ENCODE data around the gene AP4E1.

- no peak for TF ChIP-seq CTCF (conservative IDR thresholded peaks at IDR 0.05; ENCODE audit: low read depth, low read length)
- TF ChIP-seq, protein P1, sequence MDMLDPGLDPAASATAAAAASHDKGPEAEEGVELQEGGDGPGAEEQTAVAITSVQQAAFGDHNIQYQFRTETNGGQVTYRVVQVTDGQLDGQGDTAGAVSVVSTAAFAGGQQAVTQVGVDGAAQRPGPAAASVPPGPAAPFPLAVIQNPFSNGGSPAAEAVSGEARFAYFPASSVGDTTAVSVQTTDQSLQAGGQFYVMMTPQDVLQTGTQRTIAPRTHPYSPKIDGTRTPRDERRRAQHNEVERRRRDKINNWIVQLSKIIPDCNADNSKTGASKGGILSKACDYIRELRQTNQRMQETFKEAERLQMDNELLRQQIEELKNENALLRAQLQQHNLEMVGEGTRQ (IDR thresholded peaks at IDR 0.05; ENCODE audit: low read depth, low read length), result no peak
These were observed 115.0 kb downstream of the AP4E1 start for GRCh38 chr15:51023499-51023898.

Measured in IMR-90 (cell line).